HG02970 (cell line): ENCODE results near the gene HCRTR2.
A peak's percentile ranks its signal among the peaks of the same experiment; 100 is the strongest.
"Not testable (repeated sequence)": the region's sequence is repeated elsewhere in the genome, so short reads cannot be mapped to it uniquely, and the experiment has no call there.

Experiments
- ATAC-seq: cut with Tn5 transposase; IDR thresholded peaks from one replicate; pipeline ENCODE4 v1.9.1; 2021; ENCODE audit warnings: mild to moderate bottlenecking, moderate library complexity, moderate number of reproducible peaks; ENCODE audit not compliant: unreplicated experiment, low FRiP score

HCRTR2 gene

DNA sequence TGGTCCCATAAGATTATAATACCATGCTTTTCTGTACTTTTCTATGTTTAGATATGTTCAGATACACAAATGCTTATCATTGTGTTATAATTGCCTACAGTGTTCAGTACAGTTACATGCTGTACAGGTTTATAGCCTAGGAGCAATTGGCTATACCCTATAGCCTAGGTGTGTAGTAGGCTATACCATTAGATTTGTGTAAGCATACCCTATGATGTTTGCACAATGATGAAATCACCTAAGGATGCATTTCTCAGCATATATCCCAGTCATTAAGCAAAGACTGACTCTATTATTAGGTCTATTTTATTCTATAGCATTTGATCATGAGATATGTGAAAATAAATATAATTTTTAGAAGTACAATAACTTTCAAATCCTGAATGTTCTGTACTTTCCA is 36.6 kb downstream of the HCRTR2 start:
- no peak for ATAC-seq

DNA sequence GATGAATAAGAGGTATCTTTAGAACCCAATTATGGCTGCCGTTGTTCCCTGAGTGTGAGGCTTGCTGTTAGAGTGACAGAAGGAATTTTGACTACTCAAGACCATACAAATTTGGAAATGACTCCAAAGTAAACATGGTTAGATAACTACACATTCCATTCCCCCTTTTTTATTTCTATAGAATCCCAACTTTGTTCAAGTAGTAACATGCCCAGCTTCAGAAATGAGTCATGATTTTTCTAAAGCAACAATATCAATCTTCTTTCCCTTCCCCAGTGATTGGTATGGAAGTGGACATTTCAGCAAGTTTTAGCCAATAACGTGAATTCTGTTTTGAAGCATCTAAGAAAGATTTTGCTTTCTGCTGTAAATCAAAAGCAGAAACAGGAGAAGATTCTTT is 37.8 kb downstream of the HCRTR2 start:
- no peak for ATAC-seq

DNA sequence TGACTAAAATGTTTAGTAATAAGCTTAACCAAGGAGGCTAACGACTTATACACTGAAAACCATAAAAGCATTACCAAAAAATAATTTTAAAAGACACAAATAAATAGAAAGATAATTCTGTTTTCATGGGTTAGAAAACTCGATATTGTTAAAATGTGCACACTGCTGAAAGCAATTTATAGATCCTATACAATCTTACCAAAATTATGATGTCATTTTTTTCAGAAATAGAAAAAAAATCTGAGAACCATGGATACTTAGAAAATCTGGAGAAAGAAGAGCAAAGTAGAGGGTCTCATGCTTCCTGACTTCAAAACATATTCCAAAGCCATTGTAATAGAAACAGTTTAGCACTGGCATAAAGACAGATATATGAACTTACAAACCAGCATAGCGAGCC is 46.6 kb downstream of the HCRTR2 start:
- no peak for ATAC-seq

DNA sequence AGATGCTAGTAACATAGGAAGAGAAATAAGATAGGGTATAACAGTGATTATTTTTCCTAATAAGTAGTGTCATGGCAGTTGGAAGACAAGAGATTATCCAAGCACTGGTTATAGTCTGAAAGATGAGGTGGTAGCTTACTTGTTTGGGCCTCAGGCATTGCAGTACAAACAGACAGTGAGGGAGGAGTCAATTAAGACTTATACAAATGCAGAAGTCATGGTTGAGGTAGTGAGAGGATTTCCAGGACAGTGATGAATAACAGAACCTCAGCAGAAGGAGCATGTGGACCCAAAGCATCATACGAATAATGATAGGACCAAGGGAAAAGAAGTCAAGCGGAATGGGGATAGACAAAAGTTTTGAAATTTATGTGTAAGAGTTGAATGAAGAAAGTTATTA is 53.5 kb downstream of the HCRTR2 start:
- ATAC-seq = no peak

DNA sequence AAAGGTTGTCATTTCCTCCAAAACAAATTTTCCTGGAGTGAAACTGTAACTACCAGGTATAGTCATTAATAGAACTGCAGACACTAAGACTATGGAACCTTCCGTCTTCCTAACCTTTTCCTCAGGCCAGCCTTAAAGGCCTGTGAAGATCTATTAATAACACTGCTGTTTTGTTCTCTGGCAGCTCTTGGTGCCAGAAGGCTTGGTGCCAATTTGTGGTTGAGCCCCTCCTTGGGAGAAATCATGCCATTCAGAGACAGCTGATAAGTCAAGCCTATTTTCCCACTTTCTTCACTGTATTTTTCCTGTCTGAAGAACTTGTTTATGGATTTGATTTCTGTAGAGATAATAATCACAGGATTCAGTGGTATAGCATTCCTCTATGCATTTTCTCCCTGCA is 64.8 kb downstream of the HCRTR2 start:
- no peak for ATAC-seq

DNA sequence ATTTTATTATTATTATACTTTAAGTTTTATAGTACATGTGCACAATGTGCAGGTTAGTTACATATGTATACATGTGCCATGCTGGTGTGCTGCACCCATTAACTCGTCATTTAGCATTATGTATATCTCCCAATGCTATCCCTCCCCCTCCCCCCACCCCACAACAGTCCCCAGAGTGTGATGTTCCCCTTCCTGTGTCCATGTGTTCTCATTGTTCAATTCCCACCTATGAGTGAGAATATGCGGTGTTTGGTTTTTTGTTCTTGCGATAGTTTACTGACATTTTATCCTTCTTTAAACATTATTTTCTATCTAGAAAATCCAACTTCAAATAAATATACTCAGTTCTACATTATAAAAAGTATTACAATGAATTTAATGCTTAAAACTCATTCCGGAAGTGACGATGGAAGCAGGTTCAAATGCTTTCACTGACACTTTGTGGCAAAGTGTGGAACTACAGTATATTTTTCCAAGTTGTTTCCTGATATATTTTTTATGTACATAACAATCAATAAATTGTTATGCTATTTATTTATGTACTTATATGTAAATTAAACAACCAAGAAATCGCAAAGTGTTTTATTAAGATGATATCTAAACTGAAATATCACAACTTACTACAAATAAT is 66.8 kb downstream of the HCRTR2 start:
- not testable (repeated sequence) for ATAC-seq

DNA sequence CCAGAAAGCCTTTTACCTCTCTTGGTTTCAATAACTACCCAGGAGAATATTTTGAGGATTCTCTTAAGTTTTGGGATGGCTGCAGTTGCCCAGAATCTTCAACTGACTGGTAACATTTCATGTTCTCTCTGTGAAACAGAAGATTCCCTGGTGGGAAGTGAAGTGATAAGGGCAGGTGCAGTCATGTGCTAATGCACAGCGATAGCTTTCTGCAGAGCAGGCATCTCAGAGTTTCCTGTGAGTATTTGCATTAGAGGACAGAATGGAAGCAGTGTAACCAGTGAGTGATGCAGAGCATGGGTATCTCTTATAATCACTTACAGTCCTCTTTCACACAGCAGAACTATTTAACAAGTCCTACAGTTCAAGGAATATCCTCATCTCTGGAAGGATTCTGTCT is 76.1 kb downstream of the HCRTR2 start:
- ATAC-seq = no peak

DNA sequence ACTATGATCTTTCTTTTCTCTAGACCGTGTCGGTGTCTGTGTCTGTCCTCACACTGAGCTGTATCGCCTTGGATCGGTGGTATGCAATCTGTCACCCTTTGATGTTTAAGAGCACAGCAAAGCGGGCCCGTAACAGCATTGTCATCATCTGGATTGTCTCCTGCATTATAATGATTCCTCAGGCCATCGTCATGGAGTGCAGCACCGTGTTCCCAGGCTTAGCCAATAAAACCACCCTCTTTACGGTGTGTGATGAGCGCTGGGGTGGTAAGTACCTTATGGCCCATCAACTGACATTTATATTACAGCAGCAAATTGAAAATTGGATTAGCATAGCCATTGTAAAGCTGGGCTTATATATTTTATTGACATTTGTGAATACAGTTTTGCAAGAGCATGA is 80.8 kb downstream of the HCRTR2 start:
- no peak for ATAC-seq

DNA sequence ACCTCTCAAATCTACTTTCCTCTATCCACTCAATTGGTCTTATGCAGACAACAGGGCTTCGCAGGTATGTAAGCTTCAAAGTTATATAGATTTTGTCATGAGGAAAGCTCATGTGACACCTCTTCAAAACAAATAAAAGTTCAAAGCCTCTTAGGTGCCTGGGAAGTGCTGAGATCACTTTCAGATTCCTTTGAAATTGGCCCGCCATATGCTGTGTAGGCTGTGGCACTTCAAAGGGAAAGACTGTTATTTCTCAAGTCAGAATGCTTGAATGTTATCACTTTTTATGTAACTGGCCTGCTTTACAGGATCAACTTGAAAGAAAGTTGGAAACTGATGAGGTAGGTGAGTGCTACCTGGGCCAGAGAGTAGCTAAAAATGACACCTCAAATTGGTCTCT is 85.9 kb downstream of the HCRTR2 start:
- ATAC-seq = no peak

DNA sequence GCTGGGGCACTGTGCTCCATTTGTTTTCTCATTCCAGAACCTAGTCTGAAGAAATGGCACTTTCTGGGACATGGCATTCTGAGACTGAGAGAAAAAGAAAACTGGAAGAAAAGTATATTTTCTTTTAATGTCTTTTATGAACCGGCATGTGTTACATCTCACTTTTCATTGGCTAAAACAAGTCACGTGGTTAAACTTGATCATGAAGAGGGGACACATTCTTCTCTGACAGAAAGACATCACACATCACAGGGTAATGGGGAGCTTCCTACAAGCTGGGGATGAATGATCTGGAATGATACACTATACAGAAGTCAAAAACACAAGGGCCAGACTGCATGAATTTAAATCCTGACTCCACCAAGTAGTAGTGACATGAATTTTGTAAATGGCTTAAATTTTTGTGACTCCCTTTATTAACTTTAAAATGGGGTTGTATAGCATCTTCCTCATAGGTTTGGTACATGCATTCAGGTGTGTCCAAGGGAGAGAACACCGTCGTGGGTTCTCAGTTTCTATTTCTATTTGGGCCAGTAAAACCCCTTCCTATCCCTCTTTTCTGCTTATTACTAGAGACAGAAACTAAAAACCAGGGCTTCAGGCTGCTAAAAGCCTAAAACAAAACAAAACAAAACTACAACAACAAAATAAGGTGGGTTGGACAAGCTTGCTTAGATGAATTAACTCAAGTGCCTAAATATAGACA is 91.2 kb downstream of the HCRTR2 start:
- no peak for ATAC-seq

DNA sequence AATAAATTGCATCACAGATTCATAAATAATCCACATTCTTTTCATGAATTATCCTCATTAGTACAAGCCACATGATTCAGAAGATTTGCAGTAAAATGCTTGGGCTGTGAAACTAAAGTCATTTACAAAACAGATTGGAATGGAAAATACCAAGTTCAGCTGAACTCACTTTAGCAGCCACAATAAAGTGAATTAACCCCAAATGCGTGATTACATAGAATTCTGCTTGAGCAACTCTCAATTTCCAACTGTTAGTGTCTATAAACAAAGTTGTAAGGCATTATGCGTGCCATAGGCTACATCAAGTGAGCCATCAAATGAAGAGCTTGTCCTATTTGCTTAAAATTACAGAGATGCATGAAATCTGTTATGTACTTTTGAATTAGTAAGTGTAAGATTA is 92.6 kb downstream of the HCRTR2 start:
- ATAC-seq = no peak

DNA sequence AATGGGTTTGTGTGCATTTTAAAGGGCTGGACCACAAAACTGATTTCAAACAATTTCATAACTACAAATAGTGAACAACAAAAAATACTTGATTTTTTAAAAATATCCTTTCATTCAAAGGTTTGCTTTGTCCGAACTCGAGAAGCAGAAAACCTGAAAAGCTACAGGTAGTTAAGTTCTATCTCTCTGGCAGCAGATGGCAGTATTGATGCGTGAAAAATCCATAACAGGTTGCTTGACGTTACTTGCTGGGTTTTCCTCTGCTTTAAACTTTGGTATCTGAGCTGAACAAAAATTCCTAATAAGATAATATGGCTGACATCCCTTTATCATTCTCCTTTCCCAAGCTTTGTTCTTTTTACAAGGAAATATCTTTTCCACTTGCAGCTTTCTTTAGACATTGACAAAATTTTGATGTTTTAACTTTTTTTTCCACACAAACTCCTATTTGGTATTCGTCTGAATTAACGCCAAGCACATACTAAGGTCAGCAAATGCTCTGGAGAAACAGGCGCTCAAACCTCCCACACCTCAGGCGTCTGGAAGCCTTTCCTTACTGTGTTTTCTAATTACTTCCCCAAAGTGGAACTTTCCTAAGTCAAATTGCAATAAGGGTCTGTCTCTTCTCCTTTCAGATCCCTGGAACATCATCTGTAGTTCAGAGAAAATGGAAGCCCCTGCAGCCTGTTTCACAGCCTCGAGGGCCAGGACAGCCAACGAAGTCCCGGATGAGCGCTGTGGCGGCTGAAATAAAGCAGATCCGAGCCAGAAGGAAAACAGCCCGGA is 102.6 kb downstream of the HCRTR2 start:
- peak; percentile 53 for ATAC-seq

DNA sequence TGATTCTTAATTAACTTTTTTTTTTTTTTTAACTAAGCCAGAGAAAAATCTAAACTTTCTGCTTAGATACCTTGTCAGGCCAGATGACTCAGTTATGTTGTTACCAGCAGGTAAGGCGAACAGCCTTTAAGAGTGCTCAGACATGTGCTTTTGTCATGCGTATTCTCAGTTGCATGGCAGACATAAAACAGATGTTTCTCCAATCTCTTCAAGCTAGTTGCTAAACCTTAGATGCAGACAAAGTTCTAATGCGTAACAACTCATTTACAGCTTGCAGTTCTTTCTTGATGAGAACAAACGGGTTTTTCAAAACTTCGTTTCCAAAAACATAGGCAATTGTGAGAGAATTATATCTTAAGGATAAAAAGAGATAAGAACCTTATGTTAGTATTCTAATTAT is 103.3 kb downstream of the HCRTR2 start:
- ATAC-seq = no peak

DNA sequence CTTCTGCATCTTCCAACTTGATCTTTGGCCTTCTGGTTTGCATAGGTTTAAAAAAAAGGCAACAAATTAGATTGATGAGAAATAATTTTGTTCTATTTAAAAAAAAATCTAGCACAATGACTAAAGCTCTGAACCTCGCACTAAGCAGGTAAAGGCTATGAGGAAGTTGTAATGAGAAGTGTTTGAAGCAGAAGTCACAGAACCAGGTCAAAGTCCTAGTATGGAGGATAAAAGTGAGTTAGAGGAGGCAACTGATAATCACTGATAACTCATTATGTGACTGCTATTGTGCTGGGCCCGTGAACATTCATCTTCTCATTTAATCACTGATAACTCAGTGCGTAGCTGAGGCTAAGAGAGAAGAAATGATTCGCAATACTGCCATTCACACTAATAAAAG is 106.9 kb downstream of the HCRTR2 start:
- ATAC-seq = no peak

DNA sequence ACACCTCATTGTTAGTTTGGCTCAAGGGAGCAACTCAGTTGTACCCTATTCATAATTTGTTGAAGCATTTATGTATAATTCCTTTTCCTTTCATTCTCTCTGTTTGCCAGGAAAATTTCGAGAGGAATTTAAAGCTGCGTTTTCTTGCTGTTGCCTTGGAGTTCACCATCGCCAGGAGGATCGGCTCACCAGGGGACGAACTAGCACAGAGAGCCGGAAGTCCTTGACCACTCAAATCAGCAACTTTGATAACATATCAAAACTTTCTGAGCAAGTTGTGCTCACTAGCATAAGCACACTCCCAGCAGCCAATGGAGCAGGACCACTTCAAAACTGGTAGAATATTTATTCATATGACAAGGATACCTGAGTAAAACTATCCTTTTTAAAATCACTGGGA is 107.8 kb downstream of the HCRTR2 start:
- no peak for ATAC-seq

DNA sequence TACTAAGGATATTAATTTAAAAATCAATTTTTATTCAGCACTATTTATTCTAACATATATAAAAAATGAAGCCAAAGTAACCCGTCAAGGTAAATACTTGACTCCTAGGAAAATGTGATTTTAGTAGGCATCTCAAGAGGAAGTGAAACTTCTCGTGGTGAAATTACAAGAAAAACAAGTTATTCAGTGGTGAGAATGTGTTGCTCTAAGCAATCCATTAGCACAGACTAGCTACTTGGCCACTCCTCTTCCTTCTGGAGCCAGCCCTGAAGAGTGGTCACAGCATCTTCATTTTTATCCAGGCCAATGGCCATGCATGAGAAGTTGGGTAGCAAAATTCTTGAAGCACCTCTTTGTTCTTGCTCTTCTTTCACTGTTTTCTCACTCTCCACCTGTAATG is 112.5 kb downstream of the HCRTR2 start:
- no peak for ATAC-seq

DNA sequence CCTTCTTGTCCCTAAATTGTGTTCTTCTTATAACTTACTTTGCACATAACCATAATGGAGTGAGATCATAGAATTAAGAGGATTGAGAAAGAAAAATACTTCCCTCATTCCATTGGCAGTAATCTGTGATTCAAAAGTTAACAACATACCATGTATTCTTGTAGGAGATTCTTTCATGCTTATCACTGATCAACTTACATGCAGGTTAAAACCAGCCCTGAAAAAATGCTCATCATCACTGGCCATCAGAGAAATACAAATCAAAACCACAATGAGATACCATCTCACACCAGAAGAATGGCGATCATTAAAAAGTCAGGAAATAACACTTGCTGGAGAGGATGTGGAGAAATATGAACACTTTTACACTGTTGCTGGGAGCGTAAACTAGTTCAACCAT is 116.4 kb downstream of the HCRTR2 start:
- no peak for ATAC-seq

DNA sequence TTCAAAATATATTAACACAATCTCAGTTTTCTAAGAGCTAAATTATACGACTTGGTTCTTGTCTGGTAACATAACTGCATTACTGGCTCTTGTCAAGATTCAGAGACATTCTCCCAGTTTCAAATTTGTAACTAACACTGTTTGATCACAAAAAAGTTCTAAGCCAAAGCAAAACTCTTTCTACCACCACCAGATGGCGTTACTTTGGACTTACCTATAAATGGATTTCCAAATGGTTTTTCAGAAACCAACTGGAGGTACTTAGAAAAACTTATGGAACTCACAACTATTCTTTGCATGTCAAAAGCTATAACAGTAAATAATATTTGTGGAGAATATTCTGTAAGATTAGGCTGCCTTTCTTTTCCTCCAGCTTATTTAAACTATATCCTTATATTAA is 118.8 kb downstream of the HCRTR2 start:
- no peak for ATAC-seq

DNA sequence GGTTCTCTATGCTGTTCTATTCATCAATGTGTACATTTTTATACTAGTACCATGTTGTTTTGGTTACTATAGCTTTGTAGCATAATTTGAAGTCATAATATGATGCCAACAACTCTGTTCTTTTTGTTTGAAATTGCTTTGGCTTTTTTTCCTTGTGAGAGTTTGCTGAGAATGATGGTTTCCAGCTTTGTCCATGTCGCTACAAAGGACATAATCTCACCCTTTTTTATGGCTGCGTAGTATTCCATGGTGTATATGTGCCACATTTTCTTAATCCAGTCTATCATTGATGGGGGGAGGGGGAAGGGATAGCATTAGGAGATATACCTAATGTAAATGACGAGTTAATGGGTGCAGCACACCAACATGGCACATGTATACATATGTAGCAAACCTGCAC is 122.9 kb downstream of the HCRTR2 start:
- not testable (repeated sequence) for ATAC-seq

DNA sequence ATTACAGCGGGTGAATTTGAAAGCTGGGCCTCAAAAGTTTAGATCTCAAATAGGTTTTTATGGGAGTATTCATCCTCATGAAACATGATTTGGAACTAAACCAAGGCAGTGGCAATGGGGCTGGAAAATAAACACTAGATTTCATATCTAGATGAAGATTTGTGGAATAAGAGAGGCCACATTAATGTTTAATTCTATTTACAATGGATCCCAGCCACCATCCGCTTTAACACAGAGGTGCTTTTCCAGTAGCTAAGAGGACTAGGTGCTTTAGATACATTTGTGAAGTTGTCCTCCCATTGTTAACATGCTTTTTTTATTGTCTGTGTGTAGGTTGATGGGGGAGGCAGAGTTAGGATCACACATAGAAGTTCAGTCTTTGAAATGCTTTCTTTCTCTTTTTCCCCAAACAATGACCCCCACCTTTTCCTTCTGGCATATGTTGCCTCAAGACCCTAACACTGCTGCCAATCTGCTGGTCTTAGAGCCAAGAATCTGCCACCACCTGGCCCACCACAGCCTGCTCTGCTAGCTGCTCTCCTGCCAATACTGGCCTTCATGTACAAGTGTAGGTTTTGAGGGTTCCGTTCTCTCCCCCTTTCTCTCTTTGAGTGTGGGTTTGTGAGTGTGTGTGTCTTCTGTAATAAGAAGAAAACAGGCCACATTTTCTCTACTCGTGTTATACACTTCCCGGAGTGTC is 125.1 kb downstream of the HCRTR2 start:
- no peak for ATAC-seq

DNA sequence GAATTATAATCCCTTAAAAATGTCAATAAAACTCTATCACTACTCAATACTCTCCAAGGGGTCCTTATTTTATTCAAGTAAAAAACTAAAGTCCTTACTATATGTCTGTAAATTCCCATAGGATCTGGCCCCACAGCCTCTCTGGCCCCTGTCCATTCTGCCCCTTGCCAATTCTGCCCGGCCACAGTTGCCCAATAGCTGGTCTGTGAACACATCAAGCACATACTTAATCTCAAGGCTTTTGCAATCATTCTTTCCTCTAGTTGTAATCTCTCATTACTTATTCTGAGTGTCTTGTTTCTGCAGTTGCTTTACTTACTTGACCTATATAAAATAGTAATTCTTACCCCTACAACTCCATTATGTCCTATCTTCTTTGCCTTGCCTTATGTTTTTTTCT is 130.4 kb downstream of the HCRTR2 start:
- ATAC-seq = no peak
